BJ (cell line): ENCODE data around the gene MICAL3. TPM values are rescaled to one million over a fixed set of nuclear protein-coding genes. Genes with fewer than 3 reads are reported as not detected.

ENCODE experiments used
- CTCF ChIA-PET: fragments of 350-600 bp; formaldehyde crosslinking; extraction: SDS; loops from one replicate; lab custom pipeline; 2021; ENCODE audit warnings: antibody characterized with exemption, inconsistent platforms; lab: Yijun Ruan, JAX
- POLR2A ChIA-PET: fragments of 300-600 bp; sonication (Branson Sonifier 250); formaldehyde crosslinking; extraction: SDS; loops from one replicate; lab custom pipeline; 2021; ENCODE audit warnings: antibody characterized with exemption; lab: Charles Lee
- DNase-seq: peaks from one replicate; pipeline ENCODE4 v3.0.0-alpha.2; 2011; ENCODE audit warnings: low read depth
- H3K27me3 ChIP-seq: 2 replicates; pipeline ENCODE4 v1.6.0; 2011; ENCODE audit warnings: low read length; ENCODE audit not compliant: control insufficient read depth, insufficient read depth
- H3K36me3 ChIP-seq: 2 replicates; pipeline ENCODE4 v1.5.1; 2011; ENCODE audit warnings: low read length; ENCODE audit not compliant: control insufficient read depth, insufficient read depth
- H3K4me3 ChIP-seq: 2 replicates; pipeline ENCODE4 v1.5.1; 2011; ENCODE audit warnings: low read depth, mild to moderate bottlenecking, control low read depth, low read length
- polyA plus RNA-seq: library from polyadenylated mRNA; depleted of rRNA; stranded (reverse); fragments of >200 nt; gene quantifications from 2 replicates; pipeline ENCODE4 v1.2.3, GENCODE V29; 2011
- TF ChIP-seq, protein P1 (sequence below): IDR thresholded peaks from 2 replicates; pipeline ENCODE4 v1.5.1; 2011; ENCODE audit warnings: low read depth, mild to moderate bottlenecking, control low read depth, inconsistent platforms, low read length, moderate library complexity; ENCODE audit not compliant: insufficient read depth

The MICAL3 gene
- polyA plus RNA-seq, 1 experiment, result 16.4 TPM

- H3K36me3 ChIP-seq, result no peaks in the 10 kb centered on the region
- ChIA-PET CTCF (interaction anchor here (0.9 kb wide), 1 partner anchor 224 kb away, joined by 3 read pairs; no protein-coding TSS in a partner anchor), POLR2A (no interaction called here)
- no peak overlapping the region for H3K4me3 ChIP-seq
- no peaks in the 10 kb centered on the region for H3K27me3 ChIP-seq
- no peak for DNase-seq
- TF ChIP-seq, protein P1, sequence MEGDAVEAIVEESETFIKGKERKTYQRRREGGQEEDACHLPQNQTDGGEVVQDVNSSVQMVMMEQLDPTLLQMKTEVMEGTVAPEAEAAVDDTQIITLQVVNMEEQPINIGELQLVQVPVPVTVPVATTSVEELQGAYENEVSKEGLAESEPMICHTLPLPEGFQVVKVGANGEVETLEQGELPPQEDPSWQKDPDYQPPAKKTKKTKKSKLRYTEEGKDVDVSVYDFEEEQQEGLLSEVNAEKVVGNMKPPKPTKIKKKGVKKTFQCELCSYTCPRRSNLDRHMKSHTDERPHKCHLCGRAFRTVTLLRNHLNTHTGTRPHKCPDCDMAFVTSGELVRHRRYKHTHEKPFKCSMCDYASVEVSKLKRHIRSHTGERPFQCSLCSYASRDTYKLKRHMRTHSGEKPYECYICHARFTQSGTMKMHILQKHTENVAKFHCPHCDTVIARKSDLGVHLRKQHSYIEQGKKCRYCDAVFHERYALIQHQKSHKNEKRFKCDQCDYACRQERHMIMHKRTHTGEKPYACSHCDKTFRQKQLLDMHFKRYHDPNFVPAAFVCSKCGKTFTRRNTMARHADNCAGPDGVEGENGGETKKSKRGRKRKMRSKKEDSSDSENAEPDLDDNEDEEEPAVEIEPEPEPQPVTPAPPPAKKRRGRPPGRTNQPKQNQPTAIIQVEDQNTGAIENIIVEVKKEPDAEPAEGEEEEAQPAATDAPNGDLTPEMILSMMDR, result no peak
Observed at GRCh38 chr22:17782621-17783020, 241.7 kb downstream of the MICAL3 start.

DNA sequence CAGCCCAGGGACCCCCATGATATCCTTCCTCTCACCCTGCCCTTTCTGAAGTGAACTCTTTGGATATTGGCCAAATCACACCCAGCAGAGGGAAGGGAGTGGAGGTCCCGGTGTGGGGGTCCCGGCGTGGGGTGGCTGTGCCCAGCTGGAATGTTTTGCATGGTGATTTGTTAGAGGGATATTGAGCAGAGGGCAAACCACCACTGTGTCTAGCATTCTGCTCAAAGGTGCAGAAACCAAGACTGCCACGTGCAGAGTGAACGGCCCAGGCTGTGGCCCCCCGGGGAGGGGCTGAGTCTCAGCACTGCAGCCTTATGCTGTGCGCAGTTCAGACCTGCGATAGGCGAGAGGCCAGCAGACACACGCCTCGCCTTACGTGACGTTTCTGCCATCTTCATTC, 242.2 kb downstream of the MICAL3 start:
- H3K27me3 ChIP-seq, result no peaks in the 10 kb centered on the region
- H3K4me3 ChIP-seq, result no peak overlapping the region
- ChIA-PET CTCF (interaction anchor here (1.0 to 1.6 kb wide), 2 partner anchors 40 to 223 kb away, joined by 6 to 8 read pairs; no protein-coding TSS in a partner anchor), POLR2A (no interaction called here)
- DNase-seq, result no peak
- no peaks in the 10 kb centered on the region for H3K36me3 ChIP-seq
- TF ChIP-seq, protein P1, result no peak

- ChIA-PET POLR2A (no interaction called here), CTCF (interaction anchor here (1.0 to 1.6 kb wide), 3 partner anchors 39 to 223 kb away, joined by 3 to 8 read pairs (median 6); no protein-coding TSS in a partner anchor)
- TF ChIP-seq, protein P1, result no peak
Observed at GRCh38 chr22:17781319-17782031, 242.9 kb downstream of the MICAL3 start.

DNA sequence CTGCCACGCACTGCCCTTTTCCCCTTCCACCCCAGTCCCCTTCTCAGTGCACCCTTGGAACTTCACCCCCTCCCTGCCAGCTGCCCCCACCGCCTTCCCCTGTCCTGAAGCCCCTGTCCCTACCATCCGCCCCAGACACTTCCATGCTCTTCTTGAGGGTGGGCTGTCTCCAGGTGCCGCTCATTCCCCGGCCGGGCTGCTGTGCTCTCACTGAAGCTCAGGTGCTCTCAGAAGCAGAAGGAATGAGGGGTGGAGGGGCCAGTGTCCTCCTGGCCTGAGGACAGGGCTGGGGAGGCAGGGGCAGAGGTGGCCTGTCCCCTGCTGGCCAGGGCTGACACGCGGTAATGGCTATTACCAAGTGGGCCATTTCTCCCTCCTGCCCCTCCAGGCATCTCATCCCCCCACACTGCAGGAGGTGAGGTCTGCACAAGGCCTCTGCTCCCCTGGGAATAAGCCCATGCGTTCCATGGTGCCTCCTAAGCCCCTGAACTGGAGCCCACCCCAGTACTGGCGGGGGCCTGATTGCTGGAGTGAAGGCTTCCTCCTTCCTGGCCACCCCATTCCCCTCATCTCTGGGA, 243.5 kb downstream of the MICAL3 start:
- DNase-seq, result no peak
- no peaks in the 10 kb centered on the region for H3K36me3 ChIP-seq
- no peak overlapping the region for H3K4me3 ChIP-seq
- TF ChIP-seq, protein P1, result no peak
- ChIA-PET CTCF (interaction anchor here (0.8 to 1.6 kb wide), 3 partner anchors 25 to 50 kb away, joined by 3 to 8 read pairs (median 3); no protein-coding TSS in a partner anchor), POLR2A (no interaction called here)
- H3K27me3 ChIP-seq, result no peaks in the 10 kb centered on the region

More at GRCh38 chr22:17781319-17782031, 242.9 kb downstream of the MICAL3 start:
- no peaks in the 10 kb centered on the region for H3K27me3 ChIP-seq
- no peak overlapping the region for H3K4me3 ChIP-seq
- DNase-seq, result peak; percentile 45
- H3K36me3 ChIP-seq, result no peaks in the 10 kb centered on the region

- Histone ChIP-seq H3K36me3 (no peaks in the 10 kb centered on the region), H3K4me3 (no peak overlapping the region), H3K27me3 (no peaks in the 10 kb centered on the region)
- POLR2A ChIA-PET, result no interaction called here
- CTCF ChIA-PET, result interaction anchor here (0.8 to 1.5 kb wide), 6 partner anchors 9 to 222 kb away, joined by 3 to 5 read pairs (median 3); no protein-coding TSS in a partner anchor
- TF ChIP-seq, protein P1, result no peak
- DNase-seq, result no peak
Observed at GRCh38 chr22:17780116-17780740, 244.1 kb downstream of the MICAL3 start.
